WTC11 (cell line): ENCODE results near the gene EDC3.

Source experiments
- ARID4B ChIP-seq: sonication (generic); formaldehyde crosslinking; IDR thresholded peaks from 2 replicates; pipeline ENCODE4 v1.8.0; 2023; ENCODE audit warnings: missing genetic modification reagents, mild to moderate bottlenecking, borderline replicate concordance
- CTCF ChIP-seq: fragments of 200-600 bp; IDR thresholded peaks from 2 replicates; pipeline ENCODE4 v1.8.0; 2022; ENCODE audit warnings: antibody characterized with exemption
- SP1 ChIP-seq: sonication (generic); formaldehyde crosslinking; conservative IDR thresholded peaks from 2 replicates; pipeline ENCODE4 v1.8.1; 2022; ENCODE audit warnings: missing genetic modification reagents
- TF ChIP-seq, protein P1 (sequence below): sonication (generic); formaldehyde crosslinking; IDR thresholded peaks from 2 replicates; pipeline ENCODE4 v1.8.1; 2023; ENCODE audit warnings: mild to moderate bottlenecking, moderate library complexity, missing genetic modification reagents

GRCh38 chr15:74725845-74726773 lies 30.3 kb upstream of the EDC3 start:
- TF ChIP-seq CTCF (no peak), SP1 (no peak), ARID4B (no peak)
- TF ChIP-seq, protein P1, sequence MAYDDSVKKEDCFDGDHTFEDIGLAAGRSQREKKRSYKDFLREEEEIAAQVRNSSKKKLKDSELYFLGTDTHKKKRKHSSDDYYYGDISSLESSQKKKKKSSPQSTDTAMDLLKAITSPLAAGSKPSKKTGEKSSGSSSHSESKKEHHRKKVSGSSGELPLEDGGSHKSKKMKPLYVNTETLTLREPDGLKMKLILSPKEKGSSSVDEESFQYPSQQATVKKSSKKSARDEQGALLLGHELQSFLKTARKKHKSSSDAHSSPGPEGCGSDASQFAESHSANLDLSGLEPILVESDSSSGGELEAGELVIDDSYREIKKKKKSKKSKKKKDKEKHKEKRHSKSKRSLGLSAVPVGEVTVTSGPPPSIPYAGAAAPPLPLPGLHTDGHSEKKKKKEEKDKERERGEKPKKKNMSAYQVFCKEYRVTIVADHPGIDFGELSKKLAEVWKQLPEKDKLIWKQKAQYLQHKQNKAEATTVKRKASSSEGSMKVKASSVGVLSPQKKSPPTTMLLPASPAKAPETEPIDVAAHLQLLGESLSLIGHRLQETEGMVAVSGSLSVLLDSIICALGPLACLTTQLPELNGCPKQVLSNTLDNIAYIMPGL (CRISPR knock-in tag), result peak; percentile 73; the same call in 1 of the 2 replicates
